Heart left ventricle (tissue), 13 donors: ENCODE measurements around the gene ZNF440.

Source experiments
- CTCF ChIP-seq, 12 donors: fragments of 200-600 bp; sonication (generic) in 4 of 12; IDR thresholded peaks; one replicate each; pipeline versions ENCODE4 v1.5.0 to v1.8.0; 2018 to 2022; ENCODE audit warnings: antibody characterized with exemption in 12 of 12, mild to moderate bottlenecking in 5 of 12
- POLR2A ChIP-seq, 2 donors: fragments of 450-650 bp; IDR thresholded peaks; one replicate each; pipeline ENCODE4 v1.6.1; 2017; ENCODE audit warnings: antibody characterized with exemption in 2 of 2, mild to moderate bottlenecking in 2 of 2, moderate library complexity in 2 of 2
- donor health status: ischemic (EF 13 %, LVEDD 7.1; RV severe dilation, severe dysfunction).
- donor health status: DM: no; HTN: yes; CAD: no.
- donor health status: DM: no; HTN: no; CAD: no.
- donor health status: ischemic (EF 25% LVEDD 6.9; RV normal size, moderate dysfunction).
- donor health status: ischemic (EF 25% LVEDD 5.7; RV mildly dilated, moderate dysfunction).
- donor health status: ischemic (EF 35%, LVEDD 5.7; RV mildly dilated, moderate dysfunction).
- donor health status: nonischemic (EF 11% LVEDD 7.7; RV severe dilation, severe dysfunction).
- donor health status: DM: yes; HTN: yes; CAD: no.
- donor health status: PGD.
- donor health status: ischemic (EF 29% LVEDD 5.4; RV normal size, mild dysfunction).
- donor health status: nonischemic (EF 23%, LVEDD 6.1; RV moderate dilation, normal function).

- no peak for TF ChIP-seq CTCF (IDR thresholded peaks at IDR 0.05)
- no peak for TF ChIP-seq POLR2A (IDR thresholded peaks at IDR 0.05)
Measured at GRCh38 chr19:11814700-11815035, 595 bp downstream of the ZNF440 start.
